CD4-positive, alpha-beta T cell treated with Interleukin-12 subunit alpha and Interleukin-12 subunit beta, for 1 hour (primary cell): ENCODE results near the gene USP1.

Experiments used
- DNase-seq: peaks from one replicate; pipeline ENCODE4 v3.0.0-alpha.2; 2020

The USP1 gene

GRCh38 chr1:62428351-62428750 is 8.5 kb upstream of the USP1 start:
- no peak for DNase-seq

- DNase-seq = no peak
These were observed 7.3 kb upstream of the USP1 start for GRCh38 chr1:62429581-62429980.

DNA sequence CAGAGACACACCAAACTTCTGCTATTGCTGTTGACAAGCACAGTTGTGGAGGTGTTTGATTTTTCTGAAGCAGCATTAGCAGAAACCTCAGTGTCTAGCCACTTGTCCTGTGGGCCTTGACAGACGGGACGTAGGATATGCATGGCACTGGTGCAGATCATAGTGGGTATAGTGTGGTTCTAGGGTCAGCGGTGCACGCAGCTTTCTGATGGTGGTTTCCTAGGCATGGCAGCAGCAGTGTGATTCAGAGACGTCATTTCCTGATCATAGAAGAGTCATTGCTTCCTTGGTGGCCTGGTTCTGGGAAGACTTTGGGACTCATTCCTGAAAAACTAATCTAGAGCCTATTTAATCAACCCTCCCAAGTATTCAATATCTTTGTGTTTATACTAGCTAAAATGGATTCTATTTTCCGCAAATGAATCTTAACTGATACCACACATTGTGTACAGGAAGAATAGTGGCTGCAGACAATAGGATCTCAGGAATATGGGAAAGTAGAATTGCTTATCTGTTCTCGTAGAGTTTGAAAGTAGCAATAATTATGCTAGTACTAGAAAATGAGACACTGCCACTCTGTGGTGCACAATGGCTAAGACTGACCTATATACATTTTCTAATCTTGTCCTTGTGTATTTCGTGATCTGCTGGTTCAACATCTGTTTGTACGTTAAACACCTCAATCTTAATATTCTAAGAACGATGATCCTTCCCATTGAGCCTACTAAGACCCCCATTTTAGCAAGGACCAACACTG is 2.8 kb upstream of the USP1 start:
- DNase-seq = no peak

- DNase-seq = no peak
These were observed 2.2 kb upstream of the USP1 start for GRCh38 chr1:62434618-62435001.

- DNase-seq = no peak
These were observed 1.4 kb upstream of the USP1 start for GRCh38 chr1:62435231-62436038.

- DNase-seq = peak; percentile 99
These were observed 797 bp upstream of the USP1 start for GRCh38 chr1:62436039-62436465.

- peak; percentile 47 for DNase-seq
These were observed 558 bp downstream of the USP1 start for GRCh38 chr1:62437273-62437940.

GRCh38 chr1:62438163-62438562 is 1.3 kb downstream of the USP1 start:
- no peak for DNase-seq

DNA sequence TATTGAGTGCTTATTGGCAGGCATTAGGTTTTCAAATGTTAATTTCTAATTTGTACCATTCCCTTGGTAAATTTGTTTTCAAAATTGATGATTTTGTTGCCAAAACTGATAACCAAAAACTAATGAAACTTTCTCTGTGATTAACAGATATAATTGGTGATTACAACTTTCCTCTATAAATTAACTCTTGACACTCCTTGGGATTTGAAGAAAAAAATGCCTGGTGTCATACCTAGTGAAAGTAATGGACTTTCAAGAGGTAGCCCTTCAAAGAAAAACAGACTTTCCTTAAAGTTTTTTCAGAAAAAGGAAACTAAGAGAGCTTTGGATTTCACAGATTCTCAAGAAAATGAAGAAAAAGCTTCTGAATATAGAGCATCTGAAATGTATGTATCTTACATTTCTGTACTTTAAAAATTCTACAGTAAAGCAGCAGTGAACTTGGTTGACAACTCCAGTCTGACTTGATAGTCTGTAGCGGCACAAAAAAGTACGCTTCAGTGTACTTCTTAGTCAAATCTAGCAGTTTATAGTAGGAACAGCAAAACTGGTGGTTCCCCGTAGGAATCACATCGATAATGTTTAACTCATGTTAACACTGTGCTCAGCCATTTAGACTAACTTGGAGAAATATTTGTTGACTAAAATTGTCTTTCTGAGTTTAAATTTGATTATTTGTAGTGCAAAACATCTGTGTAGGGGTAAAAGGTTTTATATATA is 3.0 kb downstream of the USP1 start:
- peak; percentile 16 for DNase-seq

GRCh38 chr1:62444701-62445100 is 7.9 kb downstream of the USP1 start:
- no peak for DNase-seq

DNA sequence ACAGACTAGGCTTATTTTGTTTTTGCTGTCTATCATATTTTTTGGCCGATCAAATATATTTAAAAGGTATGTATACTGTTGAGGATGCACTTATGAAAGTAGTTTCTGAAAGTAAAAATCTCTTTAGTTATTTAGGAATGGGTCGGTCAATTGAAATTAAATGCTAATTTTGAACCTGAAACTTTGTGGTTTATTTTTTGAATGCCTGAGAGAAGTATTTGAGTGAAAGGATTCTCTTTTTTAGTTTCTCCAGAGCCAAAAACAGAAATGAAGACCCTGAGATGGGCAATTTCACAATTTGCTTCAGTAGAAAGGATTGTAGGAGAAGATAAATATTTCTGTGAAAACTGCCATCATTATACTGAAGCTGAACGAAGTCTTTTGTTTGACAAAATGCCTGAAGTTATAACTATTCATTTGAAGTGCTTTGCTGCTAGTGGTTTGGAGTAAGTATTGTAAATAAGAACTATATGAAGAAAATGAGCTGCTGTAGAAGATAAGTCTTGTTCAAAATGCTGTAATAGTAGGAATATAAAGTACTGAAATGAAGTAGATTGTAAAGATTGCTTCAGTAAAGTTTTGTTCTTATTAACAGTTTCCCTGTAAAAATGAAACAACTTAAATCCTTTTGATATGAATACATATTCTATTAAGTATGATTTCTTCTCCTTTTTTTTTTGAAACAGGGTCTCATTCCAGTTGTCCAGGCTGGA is 11.5 kb downstream of the USP1 start:
- DNase-seq = no peak

GRCh38 chr1:62450301-62450700 is 13.5 kb downstream of the USP1 start:
- no peak for DNase-seq

- no peak for DNase-seq
These were observed 16.1 kb downstream of the USP1 start for GRCh38 chr1:62452951-62453350.

DNA sequence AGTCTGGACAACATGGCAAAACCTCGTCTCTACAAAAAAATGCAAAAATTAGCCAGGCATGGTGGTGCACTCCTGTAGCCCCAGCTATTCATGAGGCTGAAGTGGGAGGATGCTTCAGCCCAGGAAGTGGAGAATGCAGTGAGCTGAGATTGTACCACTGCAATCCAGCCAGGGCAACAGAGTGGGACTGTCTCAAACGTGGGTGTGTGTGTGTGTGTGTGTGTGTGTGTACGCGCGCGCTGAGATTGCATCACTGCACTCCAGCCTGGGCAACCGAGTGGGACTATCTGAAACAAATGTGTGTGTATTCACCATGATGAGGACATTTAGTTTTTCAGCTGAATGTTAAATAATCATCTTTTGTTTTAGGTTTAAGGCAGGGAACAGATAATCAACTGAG is 21.1 kb downstream of the USP1 start:
- DNase-seq = no peak

GRCh38 chr1:62462370-62462769 is 25.5 kb downstream of the USP1 start:
- DNase-seq = no peak

- DNase-seq = no peak
These were observed 30.2 kb downstream of the USP1 start for GRCh38 chr1:62467092-62467491.

DNA sequence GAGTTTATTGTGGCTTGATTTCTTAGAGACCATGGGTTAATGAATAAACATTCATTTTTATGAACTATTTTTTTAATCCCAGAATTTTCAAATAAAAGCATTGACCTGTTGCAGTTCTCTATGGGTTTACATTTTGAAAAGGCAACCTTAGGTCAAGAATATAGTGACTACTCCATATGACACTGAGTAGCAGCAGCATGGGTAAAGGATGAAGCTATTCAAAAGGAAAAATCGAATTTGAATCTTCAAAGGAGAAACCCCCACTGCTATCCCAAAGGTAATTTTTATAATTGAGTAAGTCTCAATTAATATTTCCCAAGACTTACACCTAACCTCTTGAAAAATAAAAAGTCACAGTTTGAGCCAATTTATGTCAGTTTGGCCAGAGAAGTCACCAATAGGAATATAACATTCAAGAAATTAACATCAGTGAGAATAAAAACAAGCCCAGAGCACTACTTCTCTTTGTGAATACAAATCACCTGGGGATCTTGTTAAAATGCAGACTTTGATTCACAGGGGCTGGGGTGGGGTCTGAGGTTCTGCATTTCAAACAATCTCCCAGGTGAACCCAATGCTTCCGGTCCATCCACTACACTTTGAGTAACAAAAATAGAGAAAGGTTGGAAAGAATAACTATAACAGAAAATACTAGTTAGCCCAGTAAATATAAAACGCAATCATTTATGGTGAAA is 39.8 kb downstream of the USP1 start:
- DNase-seq = no peak

- no peak for DNase-seq
These were observed 44.8 kb downstream of the USP1 start for GRCh38 chr1:62481681-62482080.

DNA sequence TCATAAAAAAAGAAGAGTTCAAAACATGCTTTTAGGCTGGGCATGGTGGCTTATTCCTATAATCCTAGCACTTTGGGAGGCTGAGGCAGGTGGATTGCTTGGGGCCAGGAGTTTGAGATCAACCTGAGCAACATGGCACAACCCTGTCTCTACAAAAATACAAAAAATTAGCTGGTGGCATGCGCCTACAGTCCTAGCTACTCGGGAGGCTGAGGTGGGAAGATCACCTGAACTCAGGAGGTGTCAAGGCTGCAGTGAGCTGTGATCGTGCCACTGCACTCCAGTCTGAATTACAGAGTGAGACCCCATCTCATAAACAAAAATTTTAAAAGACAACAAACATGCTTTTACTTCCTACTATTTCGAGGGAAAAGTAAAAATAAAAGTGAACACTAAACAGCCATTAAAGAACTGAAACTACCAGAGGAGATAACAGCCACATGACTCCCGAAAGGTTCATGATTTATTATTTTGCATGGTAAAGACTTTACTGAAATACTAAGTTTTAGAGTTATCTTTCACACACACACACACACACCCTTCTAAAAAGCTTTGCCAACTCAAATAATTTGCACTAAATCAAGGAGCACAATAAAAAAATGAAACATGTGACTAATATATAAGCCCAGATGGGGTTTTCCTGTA is 48.1 kb downstream of the USP1 start:
- no peak for DNase-seq

DNA sequence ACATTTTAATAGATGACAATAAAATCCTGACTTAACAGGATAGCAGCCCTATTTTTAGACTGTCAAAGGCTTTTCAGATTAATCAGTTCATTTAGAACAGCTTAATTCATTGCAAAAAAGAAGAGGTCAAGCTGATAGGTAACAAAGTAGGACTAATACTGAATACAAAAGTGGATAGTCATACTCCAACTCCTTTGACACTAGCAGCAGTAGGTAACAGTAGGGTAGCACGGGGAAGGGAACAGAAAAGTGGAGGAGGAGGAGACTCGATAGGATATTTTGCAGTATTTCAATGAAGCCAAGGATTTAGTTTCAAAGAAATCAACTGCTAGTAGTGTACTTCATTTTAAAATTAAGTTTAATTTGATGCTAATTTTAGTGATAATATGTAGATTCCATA is 51.1 kb downstream of the USP1 start:
- DNase-seq = no peak

DNA sequence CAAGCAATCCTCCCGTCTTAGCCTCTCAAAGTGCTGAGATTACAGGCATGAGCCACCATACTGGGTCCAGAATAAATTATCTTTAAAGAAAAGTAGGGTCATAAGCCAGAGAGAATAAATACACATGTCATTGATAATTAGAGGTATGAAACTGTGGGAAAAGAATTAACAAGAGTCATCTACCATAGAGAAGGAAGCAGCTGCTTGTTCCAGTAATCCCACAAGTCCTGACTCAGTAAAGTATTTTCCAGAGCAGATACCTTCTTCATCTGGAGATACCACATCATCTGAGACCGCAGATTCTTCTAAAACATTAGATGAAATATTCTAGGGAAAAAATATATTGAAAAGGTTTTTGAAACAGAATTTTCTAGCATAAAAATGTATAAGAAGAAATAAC is 55.7 kb downstream of the USP1 start:
- DNase-seq = no peak
